B cell (primary cell): ENCODE data around the gene TXNRD1. TPM values are rescaled to one million over a fixed set of nuclear protein-coding genes. Genes with fewer than 3 reads are reported as not detected.
A peak's percentile ranks its signal among the peaks of the same experiment; 100 is the strongest.

Experiments
- ATAC-seq: fragments of 200-7000 bp; cut with Tn5 transposase; one replicate; pipeline ENCODE4 v1.10.0; 2021; ENCODE audit warnings: low read depth, mild to moderate bottlenecking, moderate number of reproducible peaks, moderate library complexity
- CTCF ChIA-PET: fragments of 350-600 bp; sonication (Branson Sonifier 250); formaldehyde crosslinking; loops from one replicate; lab custom pipeline; 2021; ENCODE audit warnings: antibody characterized with exemption, inconsistent platforms; lab: Charles Lee
- POLR2A ChIA-PET: fragments of 350-600 bp; sonication (Branson Sonifier 250); formaldehyde crosslinking; loops from one replicate; lab custom pipeline; 2021; ENCODE audit warnings: antibody characterized with exemption; lab: Charles Lee
- DNase-seq: peaks from one replicate; pipeline ENCODE4 v3.0.0; 2013
- H2AFZ ChIP-seq: 2 replicates; pipeline ENCODE4 v1.6.1; 2012; ENCODE audit warnings: mild to moderate bottlenecking, low read depth, low read length; ENCODE audit not compliant: insufficient read depth, poor library complexity, severe bottlenecking
- H3K27ac ChIP-seq, 2 donors: 1 replicate in 1 of 2; 2 replicates in 1 of 2; pipeline ENCODE4 v1.5.1; 2012 to 2013; ENCODE audit warnings: low read length in 2 of 2, mild to moderate bottlenecking in 2 of 2, moderate library complexity in 1 of 2
- H3K27me3 ChIP-seq, 4 experiments: fragments of 200-600 bp in 1 of 4; sonication (generic) in 1 of 4; replicated peaks in 1 of 4; 1 replicate in 2 of 4; 2 replicates in 2 of 4; pipeline versions ENCODE4 v1.6.1 to v1.7.0; 2013 to 2016; ENCODE audit warnings: low read length in 3 of 4, mild to moderate bottlenecking in 2 of 4, mixed read lengths in 1 of 4, moderate library complexity in 1 of 4; ENCODE audit not compliant: insufficient read depth in 4 of 4, control insufficient read depth in 3 of 4; ENCODE audit errors: control extremely low read depth in 1 of 4
- H3K36me3 ChIP-seq, 2 experiments: replicated peaks in 1 of 2; 1 replicate in 1 of 2; 2 replicates in 1 of 2; pipeline versions ENCODE4 v1.6.1 to v1.7.1; 2013; ENCODE audit warnings: low read length in 1 of 2; ENCODE audit not compliant: insufficient read depth in 2 of 2, control insufficient read depth in 1 of 2; ENCODE audit errors: control extremely low read depth in 1 of 2, extremely low read depth in 1 of 2
- H3K4me1 ChIP-seq, 2 donors: fragments of 200-600 bp in 1 of 2; sonication (generic) in 1 of 2; 1 replicate in 1 of 2; 2 replicates in 1 of 2; pipeline versions ENCODE4 v1.5.1 to v1.6.1; 2013 to 2017; ENCODE audit warnings: low read length in 2 of 2; ENCODE audit not compliant: control insufficient read depth in 2 of 2, insufficient read depth in 2 of 2
- H3K4me2 ChIP-seq: replicated peaks from 2 replicates; pipeline ENCODE3; 2012; ENCODE audit warnings: mild to moderate bottlenecking, low read depth, low read length; ENCODE audit not compliant: poor library complexity, severe bottlenecking
- H3K4me3 ChIP-seq, 5 experiments: fragments of 200-600 bp in 1 of 5; sonication (generic) in 1 of 5; 1 replicate in 3 of 5; 2 replicates in 2 of 5; pipeline versions ENCODE4 v1.5.1 to v1.7.0; 2011 to 2016; ENCODE audit warnings: low read length in 4 of 5, mild to moderate bottlenecking in 4 of 5, low read depth in 2 of 5, control low read depth in 1 of 5, moderate library complexity in 1 of 5; ENCODE audit not compliant: insufficient read depth in 1 of 5; ENCODE audit errors: control extremely low read depth in 1 of 5, extremely low read depth in 1 of 5
- H3K79me2 ChIP-seq: fragments of 200-600 bp; sonication (generic); one replicate; pipeline ENCODE4 v1.6.0; 2016; ENCODE audit warnings: low read length; ENCODE audit not compliant: control insufficient read depth, insufficient read depth
- H3K9ac ChIP-seq: fragments of 200-600 bp; sonication (generic); 2 replicates; pipeline ENCODE4 v1.6.1; 2017; ENCODE audit warnings: mild to moderate bottlenecking, low read length, moderate library complexity
- H3K9me3 ChIP-seq, 3 donors: one replicate each; pipeline versions ENCODE4 v1.6.1 to v1.7.1; 2013; ENCODE audit warnings: low read length in 2 of 3; ENCODE audit not compliant: control insufficient read depth in 2 of 3, insufficient read depth in 1 of 3; ENCODE audit errors: control extremely low read depth in 1 of 3
- H4K20me1 ChIP-seq: 2 replicates; pipeline ENCODE4 v1.6.0; 2012; ENCODE audit warnings: mild to moderate bottlenecking, low read length; ENCODE audit not compliant: insufficient read depth, control insufficient read depth, poor library complexity, severe bottlenecking
- H3K27ac Mint-ChIP-seq: one replicate; pipeline ENCODE4 v1.8.0; 2021; ENCODE audit warnings: mixed read lengths
- H3K27me3 Mint-ChIP-seq: one replicate; pipeline ENCODE4 v1.8.0; 2021; ENCODE audit warnings: mixed read lengths
- H3K4me1 Mint-ChIP-seq: one replicate; pipeline ENCODE4 v1.8.0; 2021; ENCODE audit warnings: mixed read lengths
- H3K4me3 Mint-ChIP-seq: one replicate; pipeline ENCODE4 v1.8.0; 2021; ENCODE audit warnings: mixed read lengths
- H3K9me3 Mint-ChIP-seq: one replicate; pipeline ENCODE4 v1.8.0; 2022; ENCODE audit warnings: mixed read lengths; ENCODE audit not compliant: insufficient read depth
- CTCF ChIP-seq: fragments of 200-600 bp; IDR thresholded peaks from one replicate; pipeline ENCODE4 v1.8.0; 2022; ENCODE audit warnings: antibody characterized with exemption, mild to moderate bottlenecking
- EZH2 ChIP-seq: IDR thresholded peaks from 2 replicates; pipeline ENCODE4 v1.6.1; 2012; ENCODE audit warnings: borderline replicate concordance, low read depth, mild to moderate bottlenecking, moderate library complexity, low read length; ENCODE audit not compliant: insufficient read depth, poor library complexity, severe bottlenecking
- whole genome bisulfite sequencing: methylation state at CpG from one replicate; pipeline ENCODE4 v1.1.5; 2013; ENCODE audit warnings: missing lambda C conversion rate; ENCODE audit not compliant: insufficient coverage; 5-methylcytosine and 5-hydroxymethylcytosine counted together
- intact Hi-C: fragments of 100-400 bp; cut with micrococcal nuclease; formaldehyde crosslinking; loops from one replicate; pipeline ENCODE4 v1.10.0; 2022
- polyA plus RNA-seq: library from polyadenylated mRNA; depleted of rRNA; stranded (reverse); fragments of >200 nt; gene quantifications from 2 replicates; pipeline ENCODE4 v1.2.3, GENCODE V29; 2012
- total RNA-seq, 2 donors: library from RNA; stranded (reverse); fragments of 120-200 nt in 1 of 2; gene quantifications; 1 replicate in 1 of 2; 2 replicates in 1 of 2; pipeline versions ENCODE4 v1.2.3 to v1.2.4, GENCODE V29; 2013 to 2022

TXNRD1 gene
- total and polyA plus RNA-seq, 2 donors (not counting 1 experiment from before 2014, with no cell fraction given) = 10.1 to 44.6 TPM

- Mint-ChIP-seq H3K27ac (no peak overlapping the region), H3K27me3 (no peaks in the 10 kb centered on the region), H3K4me3 (no peak overlapping the region), H3K9me3 (no peaks in the 10 kb centered on the region), H3K4me1 (peaks cover 12% of the 10 kb centered on the region)
- intact Hi-C loops = no loop called here
- WGBS = 100% methylated on average over 3 of the region's 4 CpGs
- H3K9ac ChIP-seq = no peak overlapping the region
- no peaks in the 10 kb centered on the region for H3K9me3 ChIP-seq
- H3K79me2 ChIP-seq = no peaks in the 10 kb centered on the region
- H3K4me3 ChIP-seq = no peak overlapping the region
- no peak overlapping the region for H2AFZ ChIP-seq
- POLR2A ChIA-PET = no interaction called here
- H3K27ac ChIP-seq = no peak overlapping the region
- no peaks in the 10 kb centered on the region for H4K20me1 ChIP-seq
- H3K4me1 ChIP-seq = peaks cover 11 to 13% of the 10 kb centered on the region in 2 donors
- H3K4me2 ChIP-seq = no peak overlapping the region
- CTCF ChIA-PET = interaction anchor here (0.7 kb wide), 1 partner anchor 59 kb away, joined by 3 read pairs; the partner anchor contains the start of gene TXNRD1
- H3K27me3 ChIP-seq = no peaks in the 10 kb centered on the region
- ATAC-seq (no peak), DNase-seq (no peak)
- H3K36me3 ChIP-seq = no peaks in the 10 kb centered on the region
- TF ChIP-seq CTCF (no peak), EZH2 (no peak)
Observed at GRCh38 chr12:104274811-104275210, 59.2 kb downstream of the TXNRD1 start.

- Histone ChIP-seq H3K9me3 (no peaks in the 10 kb centered on the region), H3K4me2 (peak overlapping the region; percentile 82), H3K9ac (peak overlapping the region; percentile 69), H3K36me3 (no peaks in the 10 kb centered on the region), H3K27ac (no peak overlapping the region), H3K79me2 (no peaks in the 10 kb centered on the region), H2AFZ (peak overlapping the region; percentile 64), H4K20me1 (no peaks in the 10 kb centered on the region), H3K4me3 (peak overlapping the region in 1 of 5 experiments; percentile 64), H3K27me3 (no peaks in the 10 kb centered on the region), H3K4me1 (peaks cover 11 to 13% of the 10 kb centered on the region in 2 donors)
- peaks cover 12% of the 10 kb centered on the region for H3K4me1 Mint-ChIP-seq
- CTCF ChIA-PET = interaction anchor here (1.3 to 1.4 kb wide), 3 partner anchors 11 to 60 kb away, joined by 4 to 5 read pairs (median 5); partner anchors contain the start of gene TXNRD1
- no peaks in the 10 kb centered on the region for H3K27me3 Mint-ChIP-seq
- DNase-seq = no peak
- peak overlapping the region; percentile 91 for H3K4me3 Mint-ChIP-seq
- TF ChIP-seq EZH2 (no peak), CTCF (no peak)
- intact Hi-C loops = loop anchor here (1.0 kb wide), 1 partner anchor 12 kb away; no protein-coding TSS in a partner anchor
- ATAC-seq = no peak
- POLR2A ChIA-PET = interaction anchor here (1.9 kb wide), 1 partner anchor 12 kb away, joined by 10 read pairs; no protein-coding TSS in a partner anchor
- no peak overlapping the region for H3K27ac Mint-ChIP-seq
- WGBS = 74% methylated on average over 3 of the region's 5 CpGs
- H3K9me3 Mint-ChIP-seq = no peaks in the 10 kb centered on the region
Observed at GRCh38 chr12:104275689-104276088, 60.1 kb downstream of the TXNRD1 start.
